Coronary artery (tissue), 2 donors: ENCODE data around the gene ZBTB20.

ENCODE experiments used
- DNase-seq: peaks from one replicate; pipeline ENCODE4 v3.0.0-alpha.2; 2017; ENCODE audit warnings: low spot score
- H3K27ac ChIP-seq, 2 donors: fragments of 200-600 bp; sonication (generic); one replicate each; pipeline ENCODE4 v1.5.1; 2016 to 2019
- H3K4me3 ChIP-seq: fragments of 200-600 bp; sonication (generic); 2 replicates; pipeline ENCODE4 v1.5.1; 2016; ENCODE audit warnings: mild to moderate bottlenecking, moderate library complexity
- CTCF ChIP-seq: fragments of 200-600 bp; sonication (generic); IDR thresholded peaks from one replicate; pipeline ENCODE4 v1.5.1; 2019; ENCODE audit warnings: antibody characterized with exemption

Gene ZBTB20

GRCh38 chr3:114329823-114330222 is 817.3 kb downstream of the ZBTB20 start:
- no peak overlapping the region for H3K27ac ChIP-seq
- DNase-seq, result no peak
- H3K4me3 ChIP-seq, result no peak overlapping the region
- TF ChIP-seq CTCF, result no peak

DNA sequence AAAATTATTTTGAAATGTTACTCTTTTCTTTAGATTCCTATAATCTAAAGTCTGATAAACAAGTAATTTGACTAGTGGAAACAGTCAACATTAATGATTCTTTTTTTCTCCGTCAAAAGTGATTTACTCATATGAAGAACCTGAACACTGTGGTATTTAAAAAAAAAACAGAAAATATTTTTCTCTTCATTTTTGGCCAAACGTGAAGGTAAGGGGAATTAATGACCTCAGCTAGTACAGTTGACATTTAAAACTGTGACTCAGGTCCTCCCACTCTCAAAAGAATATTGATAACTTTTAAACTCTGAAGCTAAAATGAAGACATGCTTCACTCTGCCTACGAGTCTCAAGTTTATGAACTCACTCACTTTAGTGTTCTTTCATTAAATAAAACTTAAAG is 818.7 kb downstream of the ZBTB20 start:
- no peak for TF ChIP-seq CTCF
- Histone ChIP-seq H3K4me3 (no peak overlapping the region), H3K27ac (no peak overlapping the region)
- DNase-seq, result no peak

- no peak for TF ChIP-seq CTCF
- no peak overlapping the region for H3K27ac ChIP-seq
- DNase-seq, result no peak
- H3K4me3 ChIP-seq, result no peak overlapping the region
These were observed 819.4 kb downstream of the ZBTB20 start for GRCh38 chr3:114327665-114328064.

DNA sequence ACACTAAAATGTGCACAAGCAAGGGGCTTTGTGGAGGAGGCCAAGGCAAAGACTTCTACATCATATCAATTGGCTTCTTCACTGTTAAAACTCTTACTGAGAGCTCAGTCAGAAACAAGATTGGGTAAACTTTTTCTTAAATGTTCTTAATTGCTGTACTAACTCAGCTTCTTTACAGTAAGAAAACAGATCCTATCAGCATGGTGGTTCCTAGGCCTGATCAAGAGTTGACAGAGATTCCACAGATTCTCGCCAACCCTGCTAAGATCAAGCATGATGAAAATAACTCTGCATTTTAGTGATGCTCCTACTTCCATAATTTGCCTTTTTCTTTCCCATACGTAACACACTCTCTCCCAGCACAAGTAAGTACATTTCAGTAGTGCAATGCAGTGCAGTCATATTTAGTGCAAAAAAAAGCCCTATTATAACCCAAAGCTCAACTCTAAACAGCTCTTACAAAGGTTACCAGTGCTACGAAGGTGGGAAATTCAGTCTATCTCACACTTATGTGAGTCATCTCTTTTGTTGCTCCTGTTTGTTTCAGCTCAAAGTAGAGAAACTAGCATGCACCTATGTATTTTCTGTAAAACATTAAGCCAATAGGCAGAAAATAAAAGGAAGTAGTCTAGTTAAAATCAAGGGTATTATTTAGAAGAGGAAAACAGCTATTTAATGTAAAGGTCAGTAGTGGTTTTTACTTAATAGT is 823.4 kb downstream of the ZBTB20 start:
- no peak overlapping the region for H3K27ac ChIP-seq
- DNase-seq, result no peak
- TF ChIP-seq CTCF, result no peak
- no peak overlapping the region for H3K4me3 ChIP-seq

DNA sequence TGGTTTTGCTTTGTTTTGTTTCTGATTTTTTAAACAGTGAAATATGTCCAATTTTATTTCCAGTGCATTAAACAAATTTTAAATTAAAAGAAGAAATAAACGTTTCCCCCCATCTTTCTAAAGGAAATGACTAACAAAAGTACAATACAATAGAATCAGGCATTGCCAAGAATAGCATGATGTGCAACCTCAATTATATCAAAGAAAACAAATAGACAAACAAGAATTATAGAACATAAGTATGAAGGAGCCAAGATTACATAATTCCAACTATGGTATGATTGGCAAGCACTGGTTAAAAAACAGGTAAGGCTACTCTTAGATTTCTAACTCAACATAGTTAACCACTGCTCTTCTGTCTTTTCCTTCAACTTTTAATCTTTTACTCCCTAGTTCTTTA is 826.8 kb downstream of the ZBTB20 start:
- Histone ChIP-seq H3K4me3 (no peak overlapping the region), H3K27ac (no peak overlapping the region)
- no peak for TF ChIP-seq CTCF
- DNase-seq, result no peak

DNA sequence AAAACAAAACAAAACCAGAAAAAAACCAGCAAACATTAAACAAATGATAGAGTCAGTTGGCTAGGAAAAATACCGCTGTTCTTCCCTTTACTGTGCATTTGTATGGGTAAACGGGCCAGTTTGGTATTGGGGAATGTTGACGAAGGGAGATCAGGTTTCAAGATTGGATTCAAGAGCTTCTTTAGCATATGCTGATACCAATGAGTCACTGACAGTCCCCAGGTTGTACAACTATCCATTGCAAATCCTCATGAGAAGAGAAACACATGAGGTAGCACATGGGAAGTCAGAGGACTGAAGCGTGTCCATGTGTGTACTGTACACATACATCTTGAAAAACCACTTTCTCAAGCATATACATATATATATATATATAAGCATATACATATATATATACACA is 827.6 kb downstream of the ZBTB20 start:
- no peak overlapping the region for H3K4me3 ChIP-seq
- no peak for TF ChIP-seq CTCF

DNA sequence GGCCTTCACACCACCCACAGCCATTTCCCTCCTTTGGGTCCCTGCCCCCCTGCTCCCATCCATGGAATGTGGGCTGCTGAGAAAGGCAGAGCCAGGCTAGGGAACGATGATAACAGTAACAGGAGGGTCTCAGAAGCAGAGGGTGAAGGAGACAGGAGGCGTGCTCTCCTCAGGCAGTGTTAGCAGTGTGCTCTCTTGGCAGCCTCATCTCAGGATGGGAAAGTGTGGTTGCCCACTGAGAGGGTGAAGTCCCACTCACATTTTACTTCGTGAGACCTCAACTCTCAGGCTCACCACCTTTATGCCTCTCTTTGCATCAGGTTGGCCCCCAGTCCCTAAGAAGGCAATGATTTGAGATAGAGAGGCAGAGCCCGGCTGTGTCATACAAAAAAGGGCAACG is 828.8 kb downstream of the ZBTB20 start:
- no peak overlapping the region for H3K4me3 ChIP-seq
- H3K27ac ChIP-seq, result no peak overlapping the region
- TF ChIP-seq CTCF, result no peak
- no peak for DNase-seq

More for the DNA sequence above, 827.6 kb downstream of the ZBTB20 start:
- no peak overlapping the region for H3K27ac ChIP-seq
- no peak for DNase-seq
